ENCODE measurements around the gene RETSAT.
"Not testable (repeated sequence)": the region's sequence is repeated elsewhere in the genome, so short reads cannot be mapped to it uniquely, and the experiment has no call there.

The RETSAT gene

DNA sequence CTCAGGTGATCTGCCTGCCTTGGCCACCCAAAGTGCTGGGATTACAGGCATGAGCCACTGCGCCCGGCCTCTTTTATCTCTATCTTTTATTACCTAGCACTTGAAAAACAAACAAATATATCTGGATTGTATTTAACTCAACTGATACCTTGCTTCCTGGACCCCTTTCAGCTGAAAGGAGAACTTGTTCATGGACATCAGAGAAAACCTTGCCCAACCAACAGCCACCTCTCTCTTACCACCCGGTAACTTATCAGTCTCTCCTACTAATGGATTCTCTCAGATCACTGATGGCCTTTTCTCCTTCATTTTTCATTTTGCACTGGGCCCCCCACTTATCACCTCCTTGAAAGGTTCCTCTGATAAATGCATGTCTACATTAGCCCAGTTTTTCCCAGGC, 6.7 kb downstream of the RETSAT start:
- TF ChIP-seq, protein P1, sequence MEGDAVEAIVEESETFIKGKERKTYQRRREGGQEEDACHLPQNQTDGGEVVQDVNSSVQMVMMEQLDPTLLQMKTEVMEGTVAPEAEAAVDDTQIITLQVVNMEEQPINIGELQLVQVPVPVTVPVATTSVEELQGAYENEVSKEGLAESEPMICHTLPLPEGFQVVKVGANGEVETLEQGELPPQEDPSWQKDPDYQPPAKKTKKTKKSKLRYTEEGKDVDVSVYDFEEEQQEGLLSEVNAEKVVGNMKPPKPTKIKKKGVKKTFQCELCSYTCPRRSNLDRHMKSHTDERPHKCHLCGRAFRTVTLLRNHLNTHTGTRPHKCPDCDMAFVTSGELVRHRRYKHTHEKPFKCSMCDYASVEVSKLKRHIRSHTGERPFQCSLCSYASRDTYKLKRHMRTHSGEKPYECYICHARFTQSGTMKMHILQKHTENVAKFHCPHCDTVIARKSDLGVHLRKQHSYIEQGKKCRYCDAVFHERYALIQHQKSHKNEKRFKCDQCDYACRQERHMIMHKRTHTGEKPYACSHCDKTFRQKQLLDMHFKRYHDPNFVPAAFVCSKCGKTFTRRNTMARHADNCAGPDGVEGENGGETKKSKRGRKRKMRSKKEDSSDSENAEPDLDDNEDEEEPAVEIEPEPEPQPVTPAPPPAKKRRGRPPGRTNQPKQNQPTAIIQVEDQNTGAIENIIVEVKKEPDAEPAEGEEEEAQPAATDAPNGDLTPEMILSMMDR (conservative IDR thresholded peaks at IDR 0.05; ENCODE audit: low read length), result no peak

DNA sequence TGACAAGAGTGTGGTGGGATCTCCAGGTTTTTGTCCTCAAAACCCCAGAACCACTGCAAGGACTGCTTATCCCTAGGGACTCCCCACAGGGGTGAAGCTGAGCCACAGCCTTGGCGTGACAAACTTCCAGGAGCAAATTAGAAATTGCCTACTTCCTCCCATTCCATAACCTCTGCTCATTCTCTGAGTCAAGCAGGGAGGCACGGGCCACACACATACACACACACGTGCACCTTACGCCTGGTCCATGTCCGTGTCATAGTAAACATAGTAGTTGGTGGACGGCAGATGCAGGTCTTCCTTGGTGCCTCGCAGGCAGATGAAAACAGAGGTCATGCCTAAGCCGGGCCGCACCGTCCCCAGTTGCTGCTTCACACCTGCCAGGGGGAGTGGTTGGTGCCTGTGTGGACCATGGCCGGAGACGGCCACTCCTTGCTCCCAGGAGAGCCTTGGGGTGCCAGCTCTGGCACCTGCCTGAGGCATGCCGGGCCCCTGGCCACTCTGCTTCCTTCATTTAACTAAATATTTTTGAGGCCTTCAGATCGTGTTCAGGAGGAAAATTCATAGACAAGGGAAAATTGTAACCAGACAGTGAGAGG, 9.9 kb downstream of the RETSAT start:
- no peak overlapping the region for H3K4me3 ChIP-seq (ENCODE audit: low read length)
- TF ChIP-seq, protein P1 (conservative IDR thresholded peaks at IDR 0.05; ENCODE audit: low read length), result no peak
- DNase-seq (ENCODE audit: low read depth), result no peak

More for the DNA sequence above, 6.7 kb downstream of the RETSAT start:
- no peak for DNase-seq (ENCODE audit: low read depth)
- no peak overlapping the region for H3K4me3 ChIP-seq (ENCODE audit: low read length)

DNA sequence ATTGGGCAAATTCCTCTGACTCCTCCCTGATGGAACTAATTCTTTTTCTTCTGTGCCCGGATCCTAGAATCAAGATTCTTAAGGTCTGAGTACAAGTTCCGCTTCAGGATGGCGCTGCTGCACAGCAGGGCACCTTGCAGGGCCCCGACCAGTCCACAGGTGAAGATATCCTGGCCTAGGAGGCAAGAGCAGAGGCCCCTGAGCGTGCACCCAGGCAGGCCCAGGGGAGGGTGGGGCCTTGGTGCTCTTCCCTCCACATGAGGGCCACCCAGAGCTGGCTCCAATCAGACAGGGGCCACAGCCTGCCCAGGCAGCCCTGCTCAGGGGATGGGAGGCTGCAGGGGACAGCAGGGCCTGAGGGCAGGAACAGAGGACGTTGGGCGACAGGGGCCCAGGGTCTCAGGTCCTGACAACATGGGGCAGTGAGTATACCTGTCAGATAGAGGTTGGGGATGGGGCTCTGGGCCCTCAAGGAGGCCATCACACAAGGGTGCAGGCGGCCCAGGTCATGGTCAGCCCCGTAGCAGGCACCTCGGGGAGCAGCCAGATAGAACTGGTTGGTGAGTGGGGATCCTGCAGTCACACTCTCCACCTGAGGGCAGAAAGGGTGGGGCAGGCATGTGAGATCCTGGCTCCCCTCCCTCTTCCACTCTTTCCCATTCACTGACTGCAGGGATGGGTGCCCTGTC, 11.0 kb downstream of the RETSAT start:
- H3K4me3 ChIP-seq (ENCODE audit: low read length); DNase-seq (ENCODE audit: low read depth): not testable (repeated sequence)

DNA sequence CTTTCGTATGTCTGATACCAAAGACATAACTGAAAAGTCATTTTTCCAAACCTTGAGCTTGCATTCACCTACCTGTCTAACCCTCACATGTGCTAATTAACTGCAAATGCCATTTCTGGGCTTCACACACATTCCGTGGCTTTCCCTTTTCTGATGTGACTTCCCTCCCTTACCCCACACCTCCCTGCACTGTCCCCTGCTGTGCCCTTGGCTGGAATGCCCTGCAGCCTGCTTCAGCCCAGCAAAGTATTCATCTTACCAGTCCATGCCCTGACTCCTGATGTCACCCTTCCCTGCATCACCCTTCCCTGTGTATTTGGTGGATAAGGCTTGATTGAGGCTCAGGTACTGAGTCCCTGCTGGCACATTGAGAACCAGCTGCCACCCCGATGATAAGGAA, 12.2 kb downstream of the RETSAT start:
- DNase-seq (ENCODE audit: low read depth), result no peak
- TF ChIP-seq, protein P1 (conservative IDR thresholded peaks at IDR 0.05; ENCODE audit: low read length), result no peak
- no peak overlapping the region for H3K4me3 ChIP-seq (ENCODE audit: low read length)

DNA sequence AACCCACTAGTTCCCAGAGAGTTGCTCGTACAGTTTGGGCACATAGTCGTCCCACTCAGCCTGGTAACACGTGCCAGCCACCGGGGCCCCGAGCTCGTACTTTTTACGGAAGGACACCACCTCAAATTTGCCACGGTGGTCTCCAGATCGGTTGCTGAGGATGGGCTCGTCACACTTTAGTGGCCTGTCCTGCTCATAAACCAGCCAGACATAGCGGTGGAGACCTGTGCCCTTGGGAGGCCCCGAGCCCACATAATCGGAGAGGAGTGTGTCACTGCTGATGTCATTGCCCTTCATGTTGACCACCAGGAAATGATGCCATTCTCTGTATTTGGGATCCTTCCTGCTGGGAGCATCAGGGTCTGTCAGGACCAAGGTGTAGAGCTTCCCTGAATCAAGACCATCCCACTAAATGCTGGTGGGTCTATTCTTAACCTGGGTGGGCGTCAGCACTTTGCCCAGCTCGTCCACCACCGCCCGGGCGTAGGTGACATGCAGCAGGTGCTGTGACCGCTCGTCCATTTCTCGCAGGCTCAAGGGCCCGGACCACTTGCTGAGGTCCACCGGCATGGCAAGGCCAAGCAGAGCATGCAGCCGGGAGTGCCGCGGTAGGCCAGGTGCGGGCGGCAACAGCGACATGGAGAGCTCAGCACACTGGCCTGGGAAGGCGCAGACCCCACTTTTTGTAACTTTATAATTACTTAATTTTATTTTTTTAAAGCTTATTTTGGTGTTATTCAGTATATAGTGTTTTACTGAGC, 12.9 kb downstream of the RETSAT start:
- no peak for DNase-seq (ENCODE audit: low read depth)
- TF ChIP-seq, protein P1 (conservative IDR thresholded peaks at IDR 0.05; ENCODE audit: low read length), result no peak
- no peak overlapping the region for H3K4me3 ChIP-seq (ENCODE audit: low read length)

DNA sequence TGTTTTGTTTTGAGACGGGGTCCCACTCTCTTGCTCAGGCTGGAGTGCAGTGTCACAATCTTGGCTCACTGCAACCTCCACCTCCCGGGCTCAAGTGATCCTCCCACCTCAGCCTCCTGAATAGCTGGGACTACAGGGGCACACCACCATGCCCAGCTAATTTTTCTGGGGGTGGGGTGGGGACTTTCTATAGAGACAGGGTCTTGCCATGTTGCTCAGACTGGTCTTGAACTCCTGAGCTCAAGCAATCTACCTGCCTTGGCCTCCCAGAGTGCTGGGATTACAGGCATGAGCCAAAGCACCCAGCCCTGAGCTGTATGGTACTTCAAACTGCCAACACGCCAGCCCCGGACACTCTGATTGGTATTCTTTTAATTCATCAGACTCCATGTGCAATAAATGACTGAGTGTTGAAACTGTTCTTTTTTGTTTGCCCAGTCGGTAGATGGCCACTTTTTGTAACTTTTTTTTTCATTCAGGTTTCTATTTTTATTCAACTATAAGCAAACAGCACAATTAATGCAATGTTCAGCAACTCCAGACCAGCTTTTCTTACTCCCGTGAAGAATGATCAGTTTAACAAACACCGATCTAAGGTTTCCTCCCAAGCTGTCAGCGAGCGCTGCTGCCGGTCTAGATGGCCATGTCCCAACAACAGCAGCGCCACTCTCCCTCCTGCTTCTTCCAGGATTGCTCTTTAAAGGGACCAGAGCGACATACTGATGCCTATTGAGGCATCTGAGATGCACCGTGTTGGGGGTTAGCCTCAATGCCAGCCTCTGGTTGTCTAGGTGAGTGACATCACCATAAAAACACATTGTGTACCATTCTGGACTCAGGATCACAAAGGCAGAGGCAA, 14.1 kb downstream of the RETSAT start:
- H3K4me3 ChIP-seq (ENCODE audit: low read length), result no peak overlapping the region
- DNase-seq (ENCODE audit: low read depth), result no peak
- TF ChIP-seq, protein P1 (conservative IDR thresholded peaks at IDR 0.05; ENCODE audit: low read length), result no peak

DNA sequence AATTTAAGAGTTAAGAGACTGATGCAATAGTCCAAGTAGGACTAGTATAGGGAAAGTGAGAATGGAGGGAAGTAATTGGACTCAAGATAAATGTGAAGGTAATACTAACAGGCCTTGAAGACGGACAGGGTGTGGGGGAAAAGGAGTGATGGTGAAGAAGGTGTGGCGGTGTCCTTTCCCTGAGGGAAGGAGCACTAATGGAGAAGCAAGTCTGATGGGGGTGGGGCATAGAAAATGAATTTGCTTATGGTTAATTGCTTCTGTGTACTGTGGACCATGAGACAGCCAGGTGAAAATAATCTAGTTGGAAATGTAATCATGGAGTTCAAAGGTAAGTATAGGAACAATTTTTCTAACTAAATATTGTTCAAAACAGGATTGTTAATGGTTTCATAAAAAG, 19.4 kb downstream of the RETSAT start:
- no peak overlapping the region for H3K4me3 ChIP-seq (ENCODE audit: low read length)
- TF ChIP-seq, protein P1 (conservative IDR thresholded peaks at IDR 0.05; ENCODE audit: low read length), result no peak
- DNase-seq (ENCODE audit: low read depth), result no peak

DNA sequence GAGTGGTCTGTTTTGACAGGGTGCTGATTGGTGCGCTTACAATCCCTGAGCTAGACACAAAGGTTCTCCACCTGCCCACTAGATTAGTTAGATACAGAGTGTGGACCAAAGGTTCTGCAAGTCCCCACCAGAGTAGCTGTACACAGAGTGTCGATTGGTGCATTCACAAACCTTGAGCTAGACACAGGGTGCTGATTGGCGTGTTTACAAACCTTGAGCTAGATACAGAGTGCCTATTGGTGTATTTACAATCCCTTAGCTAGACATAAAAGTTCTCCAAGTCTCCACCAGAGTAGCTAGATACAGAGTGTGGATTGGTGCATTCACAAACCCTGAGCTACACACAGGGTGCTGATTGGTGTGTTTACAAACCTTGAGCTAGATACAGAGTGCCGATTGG, 20.5 kb downstream of the RETSAT start:
- not testable (repeated sequence) for H3K4me3 ChIP-seq (ENCODE audit: low read length); DNase-seq (ENCODE audit: low read depth)
